ENCODE measurements around the gene TIAM2. TPM values are rescaled to one million over a fixed set of nuclear protein-coding genes. Genes with fewer than 3 reads are reported as not detected.
A peak's percentile ranks its signal among the peaks of the same experiment; 100 is the strongest.
"Not testable (repeated sequence)": the region's sequence is repeated elsewhere in the genome, so short reads cannot be mapped to it uniquely, and the experiment has no call there.

The TIAM2 gene
- total and polyA plus RNA-seq, 10 donors, result 4.3 to 21.9 (median 12.9) TPM

- H3K36me3 ChIP-seq, result peaks cover 0 to 65% (median 17%) of the 10 kb centered on the region in 6 donors
- 71 to 81% (median 72%) methylated on average over 9 of the region's 9 CpGs for WGBS, 5 donors
- no peaks in the 10 kb centered on the region for H3K9me3 ChIP-seq
- H3K27ac ChIP-seq, result no peak overlapping the region
- no peaks in the 10 kb centered on the region for H3K27me3 ChIP-seq (replicated peaks in 1 of 7)
- intact Hi-C loops (cut with DNase I; ENCODE audit: low total_unique reads), result no loop called here
- TF ChIP-seq POLR2AphosphoS5 (IDR thresholded peaks at IDR 0.05) (no peak), CTCF (IDR thresholded peaks at IDR 0.05 in 8 of 11, conservative IDR thresholded peaks at IDR 0.05 in 3 of 11) (no peak), POLR2A (IDR thresholded peaks at IDR 0.05) (no peak)
- peaks cover 0 to 7% (median 2%) of the 10 kb centered on the region in 6 donors for H3K4me1 ChIP-seq
- no peak overlapping the region for H3K4me3 ChIP-seq
- DNase-seq, result no peak
Measured at GRCh38 chr6:155264693-155265320, 269.7 kb downstream of the TIAM2 start.

- Histone ChIP-seq H3K36me3 (peaks cover 0 to 65% (median 14%) of the 10 kb centered on the region in 6 donors), H3K27ac (no peak overlapping the region), H3K27me3 (replicated peaks in 1 of 7) (no peaks in the 10 kb centered on the region), H3K4me1 (peaks cover 0 to 7% (median 2%) of the 10 kb centered on the region in 6 donors), H3K4me3 (no peak overlapping the region), H3K9me3 (no peaks in the 10 kb centered on the region)
- 89 to 95% (median 94%) methylated on average over 4 of the region's 4 CpGs for whole genome bisulfite sequencing, 5 donors
- no peak for TF ChIP-seq CTCF (IDR thresholded peaks at IDR 0.05 in 8 of 11, conservative IDR thresholded peaks at IDR 0.05 in 3 of 11)
- TF ChIP-seq POLR2AphosphoS5 (IDR thresholded peaks at IDR 0.05), result no peak
- TF ChIP-seq POLR2A (IDR thresholded peaks at IDR 0.05), result no peak
- DNase-seq, result no peak
- intact Hi-C loops (cut with DNase I; ENCODE audit: low total_unique reads), result no loop called here
Measured at GRCh38 chr6:155265843-155266535, 270.9 kb downstream of the TIAM2 start.

- 94 to 100% (median 98%) methylated on average over 2 of the region's 2 CpGs for WGBS, 5 donors
- H3K36me3 ChIP-seq, result peaks cover 0 to 63% (median 14%) of the 10 kb centered on the region in 6 donors
- H3K9me3 ChIP-seq, result no peaks in the 10 kb centered on the region
- no peak overlapping the region for H3K27ac ChIP-seq
- DNase-seq, result no peak
- H3K4me3 ChIP-seq, result no peak overlapping the region
- H3K27me3 ChIP-seq (replicated peaks in 1 of 7), result no peaks in the 10 kb centered on the region
- intact Hi-C loops (cut with DNase I; ENCODE audit: low total_unique reads), result no loop called here
- H3K4me1 ChIP-seq, result peaks cover 0 to 7% (median 2%) of the 10 kb centered on the region in 6 donors
- TF ChIP-seq CTCF (IDR thresholded peaks at IDR 0.05 in 8 of 11, conservative IDR thresholded peaks at IDR 0.05 in 3 of 11), result no peak
Measured at GRCh38 chr6:155267411-155267810, 272.3 kb downstream of the TIAM2 start.

GRCh38 chr6:155268088-155268867 is 273.2 kb downstream of the TIAM2 start:
- H3K4me3 ChIP-seq; H3K27ac ChIP-seq; H3K27me3 ChIP-seq (replicated peaks in 1 of 7); H3K4me1 ChIP-seq; intact Hi-C loops (cut with DNase I; ENCODE audit: low total_unique reads); H3K9me3 ChIP-seq; DNase-seq: not testable (repeated sequence)
- H3K36me3 ChIP-seq, result peaks cover 0 to 72% (median 14%) of the 10 kb centered on the region in 6 donors
- WGBS, 5 donors, result 72 to 88% (median 79%) methylated on average over 3 to 5 of the region's 5 CpGs
- TF ChIP-seq CTCF (IDR thresholded peaks at IDR 0.05 in 8 of 11, conservative IDR thresholded peaks at IDR 0.05 in 3 of 11), result peak in 6 of 11 experiments; percentile 15 to 43 (median 26)

Measured in spleen (tissue), 11 donors.